ENCODE measurements around the gene MTARC2. TPM values are rescaled to one million over a fixed set of nuclear protein-coding genes. Genes with fewer than 3 reads are reported as not detected.

MTARC2 gene
- total and polyA plus RNA-seq, 2 of the 13 experiments (the other 11 are each of a cell fraction or from before 2014, with no cell fraction given): 8.5 to 10.1 TPM

DNA sequence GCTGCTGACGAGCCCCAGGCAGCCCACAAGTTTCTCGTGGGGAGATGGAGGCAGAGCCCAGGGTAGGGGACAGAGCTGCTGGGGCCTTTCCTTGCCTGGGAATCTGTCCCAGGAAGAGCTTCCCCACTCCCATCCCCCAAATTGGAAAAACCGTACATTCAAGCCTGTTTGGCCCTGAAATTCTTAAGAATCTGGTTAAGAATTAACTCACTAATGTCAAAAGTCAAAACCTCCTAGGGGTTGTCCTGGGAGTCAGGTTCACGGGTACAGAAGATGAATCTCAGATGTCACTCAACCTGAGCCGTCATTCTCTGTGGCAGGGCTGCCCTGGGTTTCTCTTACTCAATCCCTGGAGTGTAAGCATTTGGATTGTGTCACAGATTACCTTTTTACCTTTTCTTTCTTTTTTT is 49.5 kb upstream of the MTARC2 start (continued):
- TF ChIP-seq, protein P1, sequence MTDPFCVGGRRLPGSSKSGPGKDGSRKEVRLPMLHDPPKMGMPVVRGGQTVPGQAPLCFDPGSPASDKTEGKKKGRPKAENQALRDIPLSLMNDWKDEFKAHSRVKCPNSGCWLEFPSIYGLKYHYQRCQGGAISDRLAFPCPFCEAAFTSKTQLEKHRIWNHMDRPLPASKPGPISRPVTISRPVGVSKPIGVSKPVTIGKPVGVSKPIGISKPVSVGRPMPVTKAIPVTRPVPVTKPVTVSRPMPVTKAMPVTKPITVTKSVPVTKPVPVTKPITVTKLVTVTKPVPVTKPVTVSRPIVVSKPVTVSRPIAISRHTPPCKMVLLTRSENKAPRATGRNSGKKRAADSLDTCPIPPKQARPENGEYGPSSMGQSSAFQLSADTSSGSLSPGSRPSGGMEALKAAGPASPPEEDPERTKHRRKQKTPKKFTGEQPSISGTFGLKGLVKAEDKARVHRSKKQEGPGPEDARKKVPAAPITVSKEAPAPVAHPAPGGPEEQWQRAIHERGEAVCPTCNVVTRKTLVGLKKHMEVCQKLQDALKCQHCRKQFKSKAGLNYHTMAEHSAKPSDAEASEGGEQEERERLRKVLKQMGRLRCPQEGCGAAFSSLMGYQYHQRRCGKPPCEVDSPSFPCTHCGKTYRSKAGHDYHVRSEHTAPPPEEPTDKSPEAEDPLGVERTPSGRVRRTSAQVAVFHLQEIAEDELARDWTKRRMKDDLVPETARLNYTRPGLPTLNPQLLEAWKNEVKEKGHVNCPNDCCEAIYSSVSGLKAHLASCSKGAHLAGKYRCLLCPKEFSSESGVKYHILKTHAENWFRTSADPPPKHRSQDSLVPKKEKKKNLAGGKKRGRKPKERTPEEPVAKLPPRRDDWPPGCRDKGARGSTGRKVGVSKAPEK (CRISPR knock-in tag; IDR thresholded peaks at IDR 0.05; ENCODE audit: borderline replicate concordance): no peak
- TF ChIP-seq BRD4 (CRISPR knock-in tag; IDR thresholded peaks at IDR 0.05) (no peak), SALL1 (CRISPR knock-in tag; IDR thresholded peaks at IDR 0.05) (peak; percentile 26; the same call in 1 of the 2 replicates), CCDC6 (CRISPR knock-in tag; IDR thresholded peaks at IDR 0.05) (peak; percentile 54; the same call in 1 of the 2 replicates), WIZ (CRISPR knock-in tag; IDR thresholded peaks at IDR 0.05) (no peak), RXRB (CRISPR knock-in tag; IDR thresholded peaks at IDR 0.05; ENCODE audit: borderline replicate concordance) (peak; percentile 90), MBD4 (IDR thresholded peaks at IDR 0.05; ENCODE audit: borderline replicate concordance, low read length) (no peak), ZNF577 (CRISPR knock-in tag; IDR thresholded peaks at IDR 0.05; ENCODE audit: borderline replicate concordance, low read depth) (no peak), SOX13 (IDR thresholded peaks at IDR 0.05) (no peak), SOX13 (CRISPR knock-in tag; conservative IDR thresholded peaks at IDR 0.05 in 1 of 2, IDR thresholded peaks at IDR 0.05 in 1 of 2) (peak in 1 of 2 experiments; percentile 44; a peak in 1 of 4 replicates), REL (CRISPR knock-in tag; conservative IDR thresholded peaks at IDR 0.05) (no peak), ZNF737 (CRISPR knock-in tag; IDR thresholded peaks at IDR 0.05; ENCODE audit: borderline replicate concordance) (no peak), CC2D1A (CRISPR knock-in tag; IDR thresholded peaks at IDR 0.05) (no peak), TAF15 (IDR thresholded peaks at IDR 0.05; ENCODE audit: low read depth, low read length, poor library complexity, severe bottlenecking) (no peak), ZNF589 (CRISPR knock-in tag; conservative IDR thresholded peaks at IDR 0.05) (no peak), PTBP1 (IDR thresholded peaks at IDR 0.05; ENCODE audit: low read depth, low read length, poor library complexity, severe bottlenecking) (no peak), SAP130 (CRISPR knock-in tag; IDR thresholded peaks at IDR 0.05; ENCODE audit: low read depth) (peak; percentile 51; the same call in 1 of the 2 replicates), ZNF792 (CRISPR knock-in tag; IDR thresholded peaks at IDR 0.05) (no peak)
- TF ChIP-seq, protein P2, sequence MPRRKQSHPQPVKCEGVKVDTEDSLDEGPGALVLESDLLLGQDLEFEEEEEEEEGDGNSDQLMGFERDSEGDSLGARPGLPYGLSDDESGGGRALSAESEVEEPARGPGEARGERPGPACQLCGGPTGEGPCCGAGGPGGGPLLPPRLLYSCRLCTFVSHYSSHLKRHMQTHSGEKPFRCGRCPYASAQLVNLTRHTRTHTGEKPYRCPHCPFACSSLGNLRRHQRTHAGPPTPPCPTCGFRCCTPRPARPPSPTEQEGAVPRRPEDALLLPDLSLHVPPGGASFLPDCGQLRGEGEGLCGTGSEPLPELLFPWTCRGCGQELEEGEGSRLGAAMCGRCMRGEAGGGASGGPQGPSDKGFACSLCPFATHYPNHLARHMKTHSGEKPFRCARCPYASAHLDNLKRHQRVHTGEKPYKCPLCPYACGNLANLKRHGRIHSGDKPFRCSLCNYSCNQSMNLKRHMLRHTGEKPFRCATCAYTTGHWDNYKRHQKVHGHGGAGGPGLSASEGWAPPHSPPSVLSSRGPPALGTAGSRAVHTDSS (CRISPR knock-in tag; conservative IDR thresholded peaks at IDR 0.05): no peak
- TF ChIP-seq, protein P3, sequence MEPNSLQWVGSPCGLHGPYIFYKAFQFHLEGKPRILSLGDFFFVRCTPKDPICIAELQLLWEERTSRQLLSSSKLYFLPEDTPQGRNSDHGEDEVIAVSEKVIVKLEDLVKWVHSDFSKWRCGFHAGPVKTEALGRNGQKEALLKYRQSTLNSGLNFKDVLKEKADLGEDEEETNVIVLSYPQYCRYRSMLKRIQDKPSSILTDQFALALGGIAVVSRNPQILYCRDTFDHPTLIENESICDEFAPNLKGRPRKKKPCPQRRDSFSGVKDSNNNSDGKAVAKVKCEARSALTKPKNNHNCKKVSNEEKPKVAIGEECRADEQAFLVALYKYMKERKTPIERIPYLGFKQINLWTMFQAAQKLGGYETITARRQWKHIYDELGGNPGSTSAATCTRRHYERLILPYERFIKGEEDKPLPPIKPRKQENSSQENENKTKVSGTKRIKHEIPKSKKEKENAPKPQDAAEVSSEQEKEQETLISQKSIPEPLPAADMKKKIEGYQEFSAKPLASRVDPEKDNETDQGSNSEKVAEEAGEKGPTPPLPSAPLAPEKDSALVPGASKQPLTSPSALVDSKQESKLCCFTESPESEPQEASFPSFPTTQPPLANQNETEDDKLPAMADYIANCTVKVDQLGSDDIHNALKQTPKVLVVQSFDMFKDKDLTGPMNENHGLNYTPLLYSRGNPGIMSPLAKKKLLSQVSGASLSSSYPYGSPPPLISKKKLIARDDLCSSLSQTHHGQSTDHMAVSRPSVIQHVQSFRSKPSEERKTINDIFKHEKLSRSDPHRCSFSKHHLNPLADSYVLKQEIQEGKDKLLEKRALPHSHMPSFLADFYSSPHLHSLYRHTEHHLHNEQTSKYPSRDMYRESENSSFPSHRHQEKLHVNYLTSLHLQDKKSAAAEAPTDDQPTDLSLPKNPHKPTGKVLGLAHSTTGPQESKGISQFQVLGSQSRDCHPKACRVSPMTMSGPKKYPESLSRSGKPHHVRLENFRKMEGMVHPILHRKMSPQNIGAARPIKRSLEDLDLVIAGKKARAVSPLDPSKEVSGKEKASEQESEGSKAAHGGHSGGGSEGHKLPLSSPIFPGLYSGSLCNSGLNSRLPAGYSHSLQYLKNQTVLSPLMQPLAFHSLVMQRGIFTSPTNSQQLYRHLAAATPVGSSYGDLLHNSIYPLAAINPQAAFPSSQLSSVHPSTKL (CRISPR knock-in tag; IDR thresholded peaks at IDR 0.05): peak; percentile 89
- TF ChIP-seq, protein P4, sequence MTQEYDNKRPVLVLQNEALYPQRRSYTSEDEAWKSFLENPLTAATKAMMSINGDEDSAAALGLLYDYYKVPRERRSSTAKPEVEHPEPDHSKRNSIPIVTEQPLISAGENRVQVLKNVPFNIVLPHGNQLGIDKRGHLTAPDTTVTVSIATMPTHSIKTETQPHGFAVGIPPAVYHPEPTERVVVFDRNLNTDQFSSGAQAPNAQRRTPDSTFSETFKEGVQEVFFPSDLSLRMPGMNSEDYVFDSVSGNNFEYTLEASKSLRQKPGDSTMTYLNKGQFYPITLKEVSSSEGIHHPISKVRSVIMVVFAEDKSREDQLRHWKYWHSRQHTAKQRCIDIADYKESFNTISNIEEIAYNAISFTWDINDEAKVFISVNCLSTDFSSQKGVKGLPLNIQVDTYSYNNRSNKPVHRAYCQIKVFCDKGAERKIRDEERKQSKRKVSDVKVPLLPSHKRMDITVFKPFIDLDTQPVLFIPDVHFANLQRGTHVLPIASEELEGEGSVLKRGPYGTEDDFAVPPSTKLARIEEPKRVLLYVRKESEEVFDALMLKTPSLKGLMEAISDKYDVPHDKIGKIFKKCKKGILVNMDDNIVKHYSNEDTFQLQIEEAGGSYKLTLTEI (CRISPR knock-in tag; conservative IDR thresholded peaks at IDR 0.05): no peak

Data from HepG2 (cell line).